Mononuclear cell (primary cell): ENCODE measurements around the gene UBE2M. TPM values are rescaled to one million over a fixed set of nuclear protein-coding genes. Genes with fewer than 3 reads are reported as not detected.
"Not testable (repeated sequence)": the region's sequence is repeated elsewhere in the genome, so short reads cannot be mapped to it uniquely, and the experiment has no call there.

Source experiments
- H3K27me3 ChIP-seq: 2 replicates; pipeline ENCODE4 v1.6.0; 2011; ENCODE audit warnings: low read length, control low read depth; ENCODE audit not compliant: insufficient read depth
- H3K4me1 ChIP-seq: 2 replicates; pipeline ENCODE4 v1.5.1; 2011; ENCODE audit warnings: mild to moderate bottlenecking, low read length, control low read depth; ENCODE audit not compliant: insufficient read depth
- H3K4me3 ChIP-seq: 2 replicates; pipeline ENCODE4 v1.5.1; 2011; ENCODE audit warnings: mild to moderate bottlenecking, low read length, moderate library complexity
- H3K9me3 ChIP-seq: 2 replicates; pipeline ENCODE4 v1.5.1; 2011; ENCODE audit warnings: low read depth, mild to moderate bottlenecking, control low read depth, low read length
- total RNA-seq: library from RNA; depleted of rRNA; stranded (reverse); fragments of >200 nt; gene quantifications from one replicate; pipeline ENCODE4 v1.2.3, GENCODE V29; 2012

Gene UBE2M
- total RNA-seq, 1 donor, result 22.5 TPM

- Histone ChIP-seq H3K4me1 (peaks cover 31% of the 10 kb centered on the region), H3K9me3 (no peaks in the 10 kb centered on the region), H3K27me3 (no peaks in the 10 kb centered on the region), H3K4me3 (no peak overlapping the region)
These were observed 6.6 kb downstream of the UBE2M start for GRCh38 chr19:58551577-58552471.

GRCh38 chr19:58551123-58551497 lies 7.3 kb downstream of the UBE2M start:
- Histone ChIP-seq H3K4me1 (peaks cover 31% of the 10 kb centered on the region), H3K4me3 (no peak overlapping the region), H3K9me3 (no peaks in the 10 kb centered on the region), H3K27me3 (no peaks in the 10 kb centered on the region)

GRCh38 chr19:58550362-58551122 lies 7.9 kb downstream of the UBE2M start:
- H3K27me3 ChIP-seq, result no peaks in the 10 kb centered on the region
- H3K4me1 ChIP-seq, result peaks cover 33% of the 10 kb centered on the region
- no peak overlapping the region for H3K4me3 ChIP-seq
- H3K9me3 ChIP-seq, result no peaks in the 10 kb centered on the region

- no peaks in the 10 kb centered on the region for H3K9me3 ChIP-seq
- peaks cover 34% of the 10 kb centered on the region for H3K4me1 ChIP-seq
- no peak overlapping the region for H3K4me3 ChIP-seq
- H3K27me3 ChIP-seq, result no peaks in the 10 kb centered on the region
These were observed 8.6 kb downstream of the UBE2M start for GRCh38 chr19:58549664-58550361.

- Histone ChIP-seq H3K27me3 (no peaks in the 10 kb centered on the region), H3K4me1 (peaks cover 27% of the 10 kb centered on the region), H3K9me3 (no peaks in the 10 kb centered on the region), H3K4me3 (no peak overlapping the region)
These were observed 9.3 kb downstream of the UBE2M start for GRCh38 chr19:58548859-58549663.

- Histone ChIP-seq H3K9me3 (no peaks in the 10 kb centered on the region), H3K4me3 (no peak overlapping the region), H3K4me1 (peaks cover 26% of the 10 kb centered on the region), H3K27me3 (no peaks in the 10 kb centered on the region)
These were observed 10.8 kb downstream of the UBE2M start for GRCh38 chr19:58547323-58548312.

GRCh38 chr19:58546019-58546530 lies 12.3 kb downstream of the UBE2M start:
- Histone ChIP-seq H3K4me1 (peaks cover 26% of the 10 kb centered on the region), H3K27me3 (no peaks in the 10 kb centered on the region), H3K4me3 (peak overlapping the region; percentile 76), H3K9me3 (no peaks in the 10 kb centered on the region)

GRCh38 chr19:58545286-58546018 lies 13.0 kb downstream of the UBE2M start:
- Histone ChIP-seq H3K9me3 (no peaks in the 10 kb centered on the region), H3K27me3 (no peaks in the 10 kb centered on the region), H3K4me1 (peaks cover 26% of the 10 kb centered on the region), H3K4me3 (peak overlapping the region; percentile 76)

GRCh38 chr19:58544591-58545285 lies 13.7 kb downstream of the UBE2M start:
- Histone ChIP-seq H3K27me3 (no peaks in the 10 kb centered on the region), H3K4me3 (peak overlapping the region; percentile 76), H3K9me3 (no peaks in the 10 kb centered on the region), H3K4me1 (peaks cover 26% of the 10 kb centered on the region)

- H3K27me3 ChIP-seq, result peaks cover 2% of the 10 kb centered on the region
- H3K9me3 ChIP-seq, result no peaks in the 10 kb centered on the region
- peaks cover 32% of the 10 kb centered on the region for H3K4me1 ChIP-seq
- peak within 1 kb of the TSS; percentile 76 for H3K4me3 ChIP-seq
These were observed 14.4 kb downstream of the UBE2M start, which contains the start of gene TRIM28 for GRCh38 chr19:58543826-58544590. Gene TRIM28, plus strand, starts transcription at chr19:58544064. Its CDS starts 694 bp downstream, at chr19:58544758.

GRCh38 chr19:58542641-58543372 lies 15.6 kb downstream of the UBE2M start:
- H3K27me3 ChIP-seq, H3K9me3 ChIP-seq, H3K4me3 ChIP-seq: not testable (repeated sequence)

More at GRCh38 chr19:58542641-58543372, 15.6 kb downstream of the UBE2M start:
- H3K4me1 ChIP-seq, result peaks cover 44% of the 10 kb centered on the region
